ENCODE data around the gene B4GALNT3.

GRCh38 chr12:530308-530707 is 70.6 kb downstream of the B4GALNT3 start:
- TF ChIP-seq, protein P1, sequence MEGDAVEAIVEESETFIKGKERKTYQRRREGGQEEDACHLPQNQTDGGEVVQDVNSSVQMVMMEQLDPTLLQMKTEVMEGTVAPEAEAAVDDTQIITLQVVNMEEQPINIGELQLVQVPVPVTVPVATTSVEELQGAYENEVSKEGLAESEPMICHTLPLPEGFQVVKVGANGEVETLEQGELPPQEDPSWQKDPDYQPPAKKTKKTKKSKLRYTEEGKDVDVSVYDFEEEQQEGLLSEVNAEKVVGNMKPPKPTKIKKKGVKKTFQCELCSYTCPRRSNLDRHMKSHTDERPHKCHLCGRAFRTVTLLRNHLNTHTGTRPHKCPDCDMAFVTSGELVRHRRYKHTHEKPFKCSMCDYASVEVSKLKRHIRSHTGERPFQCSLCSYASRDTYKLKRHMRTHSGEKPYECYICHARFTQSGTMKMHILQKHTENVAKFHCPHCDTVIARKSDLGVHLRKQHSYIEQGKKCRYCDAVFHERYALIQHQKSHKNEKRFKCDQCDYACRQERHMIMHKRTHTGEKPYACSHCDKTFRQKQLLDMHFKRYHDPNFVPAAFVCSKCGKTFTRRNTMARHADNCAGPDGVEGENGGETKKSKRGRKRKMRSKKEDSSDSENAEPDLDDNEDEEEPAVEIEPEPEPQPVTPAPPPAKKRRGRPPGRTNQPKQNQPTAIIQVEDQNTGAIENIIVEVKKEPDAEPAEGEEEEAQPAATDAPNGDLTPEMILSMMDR (IDR thresholded peaks at IDR 0.05): no peak
- no peak for TF ChIP-seq POLR2A (IDR thresholded peaks at IDR 0.05)
- TF ChIP-seq EP300 (IDR thresholded peaks at IDR 0.05): no peak

All from ovary (tissue), 3 donors.